ENCODE results near the gene SCMH1. TPM values are rescaled to one million over a fixed set of nuclear protein-coding genes. Genes with fewer than 3 reads are reported as not detected.

Gene SCMH1
- total and polyA plus RNA-seq, 2 of the 4 experiments (the other 2 are of a cell fraction), result 9.0 to 19.4 TPM

GRCh38 chr1:41158966-41159365 is 83.1 kb downstream of the SCMH1 start:
- Histone ChIP-seq H3K14ac (replicated peaks; ENCODE audit: low read depth, low read length) (no peak overlapping the region), H3K79me1 (ENCODE audit: low read depth in 1 of 2, low read length in 2 of 2) (0 out of 4 replicates have a peak, but pooled peaks cover 0 to 8% of the 10 kb centered on the region in 2 experiments), H3K9me1 (ENCODE audit: insufficient read depth, low read length) (no peaks in the 10 kb centered on the region), H2BK20ac (ENCODE audit: low read depth, low read length) (no peak overlapping the region), H2AK5ac (ENCODE audit: low read depth, low read length) (no peak overlapping the region), H3K9me3 (ENCODE audit: control insufficient read depth, insufficient read depth, low read length) (no peaks in the 10 kb centered on the region), H2AFZ (replicated peaks; ENCODE audit: low read length, poor library complexity) (no peak overlapping the region), H3K4me3 (ENCODE audit: insufficient read depth, low read depth, low read length) (no peak overlapping the region), H3K4ac (ENCODE audit: low read depth, low read length) (no peak overlapping the region), H3K9ac (ENCODE audit: low read depth, low read length) (no peak overlapping the region), H3K4me1 (ENCODE audit: control insufficient read depth, insufficient read depth, low read length) (peaks cover 1% of the 10 kb centered on the region; the same call in 1 of the 2 replicates), H4K20me1 (ENCODE audit: insufficient read depth, low read length) (no peaks in the 10 kb centered on the region), H2BK15ac (ENCODE audit: low read depth, low read length) (no peak overlapping the region), H4K8ac (ENCODE audit: low read depth in 2 of 2, low read length in 2 of 2) (no peak overlapping the region), H2AK9ac (replicated peaks; ENCODE audit: low read depth, low read length, poor library complexity) (no peak overlapping the region), H2BK120ac (ENCODE audit: low read depth, low read length) (no peak overlapping the region), H3K23ac (ENCODE audit: low read depth, low read length) (no peak overlapping the region), H4K5ac (ENCODE audit: low read depth, low read length) (no peak overlapping the region), H3K36me3 (ENCODE audit: control insufficient read depth, insufficient read depth, low read length) (peaks cover 5% of the 10 kb centered on the region; the same call in 1 of the 2 replicates), H3K27me3 (ENCODE audit: control insufficient read depth, insufficient read depth, low read length) (no peaks in the 10 kb centered on the region), H2BK5ac (ENCODE audit: low read depth, low read length, poor library complexity, severe bottlenecking) (no peak overlapping the region), H3K4me2 (ENCODE audit: low read depth, low read length) (no peak overlapping the region), H3K18ac (ENCODE audit: low read depth, low read length) (no peak overlapping the region), H3K27ac (ENCODE audit: insufficient read depth, low read length) (no peak overlapping the region), H3K56ac (ENCODE audit: extremely low read depth, insufficient read depth, low read length) (no peak overlapping the region), H4K91ac (ENCODE audit: insufficient read depth, low read depth, low read length) (no peak overlapping the region)
- no peak for ATAC-seq (ENCODE audit: low read depth)
- no CpG with 5 or more reads among the region's 1 CpG for WGBS, 2 experiments (ENCODE audit: extremely low coverage in 2 of 2, insufficient read length in 1 of 2)
- CTCF ChIA-PET, result interaction anchor here (0.9 kb wide), 1 partner anchor 35 kb away, joined by 3 read pairs; no protein-coding TSS in a partner anchor
- BruUV-seq (replicated peaks), result no TSS peak
- DNase-seq, result no peak
- dilution Hi-C loops (cut with HindIII; ENCODE audit: low sequenced_read_pairs, unreplicated experiment) (no loop called here), in situ Hi-C loops (cut with MboI; ENCODE audit: low sequenced_read_pairs) (no loop called here), intact Hi-C loops (cut with micrococcal nuclease) (no loop called here)
- POLR2A ChIA-PET (ENCODE audit: unreplicated experiment), result no interaction called here
- TF ChIP-seq, protein P1, sequence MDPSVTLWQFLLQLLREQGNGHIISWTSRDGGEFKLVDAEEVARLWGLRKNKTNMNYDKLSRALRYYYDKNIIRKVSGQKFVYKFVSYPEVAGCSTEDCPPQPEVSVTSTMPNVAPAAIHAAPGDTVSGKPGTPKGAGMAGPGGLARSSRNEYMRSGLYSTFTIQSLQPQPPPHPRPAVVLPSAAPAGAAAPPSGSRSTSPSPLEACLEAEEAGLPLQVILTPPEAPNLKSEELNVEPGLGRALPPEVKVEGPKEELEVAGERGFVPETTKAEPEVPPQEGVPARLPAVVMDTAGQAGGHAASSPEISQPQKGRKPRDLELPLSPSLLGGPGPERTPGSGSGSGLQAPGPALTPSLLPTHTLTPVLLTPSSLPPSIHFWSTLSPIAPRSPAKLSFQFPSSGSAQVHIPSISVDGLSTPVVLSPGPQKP (IDR thresholded peaks at IDR 0.05; ENCODE audit: borderline replicate concordance, low read depth, low read length), result no peak
- TF ChIP-seq RCOR1 (IDR thresholded peaks at IDR 0.05; ENCODE audit: insufficient replicate concordance, low read length), result no peak
- no peak for TF ChIP-seq CTCF (conservative IDR thresholded peaks at IDR 0.05; ENCODE audit: low read depth, low read length)
- TF ChIP-seq MAZ (IDR thresholded peaks at IDR 0.05; ENCODE audit: borderline replicate concordance, low read depth, low read length), result no peak
- TF ChIP-seq USF2 (IDR thresholded peaks at IDR 0.05; ENCODE audit: low read depth, low read length), result no peak
- no peak for TF ChIP-seq RAD21 (IDR thresholded peaks at IDR 0.05; ENCODE audit: low read length)
- no peak for TF ChIP-seq BHLHE40 (IDR thresholded peaks at IDR 0.05; ENCODE audit: low read depth, low read length)
- no peak for TF ChIP-seq RFX5 (IDR thresholded peaks at IDR 0.05; ENCODE audit: low read depth, low read length)

Measured in IMR-90 (cell line).